Osteocyte (in vitro differentiated cells): Measurements from ENCODE around the gene OR4E2. TPM values are rescaled to one million over a fixed set of nuclear protein-coding genes. Genes with fewer than 3 reads are reported as not detected.

Experiments used
- total RNA-seq: library from RNA; stranded (reverse); gene quantifications from 2 replicates; pipeline ENCODE4 v1.2.1, GENCODE V29; 2021

The OR4E2 gene
- total RNA-seq, 1 donor from 2014 or later, result not detected

Other genes starting within 250 kb of the OR4E2 start
- 86.0 and 99.0 TPM in 2 replicates for gene CHD8, start 197.7 kb upstream of the OR4E2 start, total RNA-seq
- gene RAB2B, start 176.9 kb upstream of the OR4E2 start, total RNA-seq, result 35.5 and 38.7 TPM in 2 replicates
- gene TOX4, start 176.6 kb upstream of the OR4E2 start, total RNA-seq, result 78.8 and 80.9 TPM in 2 replicates
- gene METTL3, start 142.5 kb upstream of the OR4E2 start, total RNA-seq, result 42.9 and 43.9 TPM in 2 replicates
- 22.7 and 28.1 TPM in 2 replicates for gene SALL2, start 127.5 kb upstream of the OR4E2 start, total RNA-seq
- gene OR10G3, start 73.8 kb upstream of the OR4E2 start, total RNA-seq, result not detected in 2 replicates
- not detected in 2 replicates for gene OR10G2, start 18.9 kb upstream of the OR4E2 start, total RNA-seq
- gene OR4E1, start 20.0 kb downstream of the OR4E2 start, total RNA-seq, result not detected in 2 replicates